Activated naive CD8-positive, alpha-beta T cell treated with anti-CD3 and anti-CD28 coated beads for 36 hours (primary cell): Measurements from ENCODE around the gene SLC9A8. TPM values are rescaled to one million over a fixed set of nuclear protein-coding genes. Genes with fewer than 3 reads are reported as not detected.
"Not testable (repeated sequence)": the region's sequence is repeated elsewhere in the genome, so short reads cannot be mapped to it uniquely, and the experiment has no call there.

Source experiments
- DNase-seq: peaks from one replicate; pipeline ENCODE4 v3.0.0; 2021
- H3K27ac Mint-ChIP-seq: one replicate; pipeline ENCODE4 v1.8.0; 2022; ENCODE audit warnings: mild to moderate bottlenecking, moderate library complexity, mixed read lengths
- H3K27me3 Mint-ChIP-seq: one replicate; pipeline ENCODE4 v1.8.0; 2022; ENCODE audit warnings: mild to moderate bottlenecking, mixed read lengths
- H3K36me3 Mint-ChIP-seq: one replicate; pipeline ENCODE4 v1.8.0; 2021; ENCODE audit warnings: mild to moderate bottlenecking, mixed read lengths
- H3K4me1 Mint-ChIP-seq: one replicate; pipeline ENCODE4 v1.8.0; 2021; ENCODE audit warnings: mixed read lengths
- H3K4me3 Mint-ChIP-seq: one replicate; pipeline ENCODE4 v1.8.0; 2022; ENCODE audit warnings: mild to moderate bottlenecking, moderate library complexity, mixed read lengths
- H3K9me3 Mint-ChIP-seq: one replicate; pipeline ENCODE4 v1.8.0; 2022; ENCODE audit warnings: mixed read lengths
- total RNA-seq, 2 experiments: library from RNA; stranded (reverse); gene quantifications; one replicate each; pipeline ENCODE4 v1.2.3, GENCODE V29; 2021

The SLC9A8 gene
- total RNA-seq, 2 experiments from 2014 or later = 9.9 to 10.9 TPM

GRCh38 chr20:49893242-49894072 lies 80.8 kb downstream of the SLC9A8 start:
- no peak for DNase-seq
- H3K9me3 Mint-ChIP-seq = no peaks in the 10 kb centered on the region

GRCh38 chr20:49894073-49894470 lies 81.4 kb downstream of the SLC9A8 start:
- no peaks in the 10 kb centered on the region for H3K9me3 Mint-ChIP-seq
- no peaks in the 10 kb centered on the region for H3K27me3 Mint-ChIP-seq
- no peaks in the 10 kb centered on the region for H3K36me3 Mint-ChIP-seq
- peaks cover 13% of the 10 kb centered on the region for H3K4me1 Mint-ChIP-seq
- DNase-seq = no peak
- no peak overlapping the region for H3K4me3 Mint-ChIP-seq
- H3K27ac Mint-ChIP-seq = peak overlapping the region; percentile 49

More at GRCh38 chr20:49893242-49894072, 80.8 kb downstream of the SLC9A8 start:
- H3K4me1 Mint-ChIP-seq = peaks cover 13% of the 10 kb centered on the region
- H3K4me3 Mint-ChIP-seq = no peak overlapping the region
- H3K27me3 Mint-ChIP-seq = no peaks in the 10 kb centered on the region
- H3K27ac Mint-ChIP-seq = peak overlapping the region; percentile 49
- peaks cover 2% of the 10 kb centered on the region for H3K36me3 Mint-ChIP-seq

DNA sequence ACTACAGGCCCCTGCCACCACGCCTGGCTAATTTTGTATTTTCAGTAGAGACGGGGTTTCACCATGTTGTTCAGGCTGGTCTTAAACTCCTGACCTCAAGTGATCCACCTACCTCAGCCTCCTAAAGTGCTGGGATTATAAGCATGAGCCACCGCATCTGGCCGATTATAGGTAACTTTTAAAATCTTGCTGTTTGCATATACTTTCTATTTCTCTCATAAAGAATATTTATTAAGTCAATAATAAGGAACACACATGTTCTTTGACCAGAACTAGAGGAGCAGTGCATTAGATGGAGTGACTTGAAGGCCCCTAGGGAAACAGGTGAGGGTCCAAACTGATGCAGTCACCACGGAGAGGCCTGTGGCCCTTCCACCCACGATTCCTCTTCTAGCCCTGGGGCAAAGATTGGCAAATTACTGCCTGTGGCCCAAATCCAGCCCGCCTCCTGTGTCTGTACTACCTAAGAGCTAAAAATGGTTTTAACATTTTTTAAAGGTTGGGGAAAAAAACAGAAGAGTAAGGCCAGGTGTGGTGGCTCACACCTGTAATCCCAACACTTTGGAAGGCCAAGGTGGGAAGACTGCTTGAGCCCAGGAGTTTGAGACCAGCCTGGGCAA lies 83.0 kb downstream of the SLC9A8 start:
- not testable (repeated sequence) for H3K9me3 Mint-ChIP-seq, H3K27me3 Mint-ChIP-seq, DNase-seq, H3K4me3 Mint-ChIP-seq, H3K27ac Mint-ChIP-seq, H3K36me3 Mint-ChIP-seq
- H3K4me1 Mint-ChIP-seq = peaks cover 13% of the 10 kb centered on the region

DNA sequence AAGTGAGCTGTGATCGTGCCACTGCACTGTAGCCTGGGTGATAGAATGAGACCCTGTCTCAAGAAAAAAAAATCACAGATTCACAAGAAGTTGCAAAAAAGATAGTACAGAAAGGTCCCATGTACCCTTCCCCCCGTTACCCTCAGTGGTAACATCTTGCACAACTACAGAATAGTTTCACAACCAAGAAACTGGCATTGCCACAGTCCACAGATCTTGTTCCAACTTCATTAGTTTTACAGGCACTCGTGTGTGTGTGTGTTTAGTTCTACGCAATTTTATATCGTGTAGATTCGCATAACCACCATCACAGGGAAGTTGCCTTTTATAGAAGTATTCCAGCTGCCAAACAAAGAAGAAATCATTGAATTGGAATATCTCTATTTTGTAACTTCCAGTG lies 83.6 kb downstream of the SLC9A8 start:
- H3K4me3 Mint-ChIP-seq = no peak overlapping the region
- H3K36me3 Mint-ChIP-seq = no peaks in the 10 kb centered on the region
- DNase-seq = no peak
- peaks cover 13% of the 10 kb centered on the region for H3K4me1 Mint-ChIP-seq
- H3K27ac Mint-ChIP-seq = no peak overlapping the region
- H3K27me3 Mint-ChIP-seq = no peaks in the 10 kb centered on the region
- no peaks in the 10 kb centered on the region for H3K9me3 Mint-ChIP-seq

GRCh38 chr20:49899541-49900383 lies 87.1 kb downstream of the SLC9A8 start:
- DNase-seq = no peak
- H3K4me3 Mint-ChIP-seq = no peak overlapping the region
- H3K27me3 Mint-ChIP-seq = no peaks in the 10 kb centered on the region
- no peaks in the 10 kb centered on the region for H3K4me1 Mint-ChIP-seq
- H3K36me3 Mint-ChIP-seq = peaks cover under 1% of the 10 kb centered on the region
- no peaks in the 10 kb centered on the region for H3K9me3 Mint-ChIP-seq
- H3K27ac Mint-ChIP-seq = no peak overlapping the region

GRCh38 chr20:49901588-49901987 lies 89.0 kb downstream of the SLC9A8 start:
- H3K27ac Mint-ChIP-seq = no peak overlapping the region
- H3K4me3 Mint-ChIP-seq = no peak overlapping the region
- no peak for DNase-seq
- no peaks in the 10 kb centered on the region for H3K27me3 Mint-ChIP-seq
- no peaks in the 10 kb centered on the region for H3K9me3 Mint-ChIP-seq
- H3K36me3 Mint-ChIP-seq = peaks cover 11% of the 10 kb centered on the region
- H3K4me1 Mint-ChIP-seq = no peaks in the 10 kb centered on the region

- Mint-ChIP-seq H3K9me3 (no peaks in the 10 kb centered on the region), H3K4me1 (no peaks in the 10 kb centered on the region), H3K27me3 (no peaks in the 10 kb centered on the region), H3K4me3 (no peak overlapping the region), H3K27ac (no peak overlapping the region), H3K36me3 (peaks cover 13% of the 10 kb centered on the region)
- DNase-seq = no peak
Measured at GRCh38 chr20:49904440-49905214, 92.0 kb downstream of the SLC9A8 start.

DNA sequence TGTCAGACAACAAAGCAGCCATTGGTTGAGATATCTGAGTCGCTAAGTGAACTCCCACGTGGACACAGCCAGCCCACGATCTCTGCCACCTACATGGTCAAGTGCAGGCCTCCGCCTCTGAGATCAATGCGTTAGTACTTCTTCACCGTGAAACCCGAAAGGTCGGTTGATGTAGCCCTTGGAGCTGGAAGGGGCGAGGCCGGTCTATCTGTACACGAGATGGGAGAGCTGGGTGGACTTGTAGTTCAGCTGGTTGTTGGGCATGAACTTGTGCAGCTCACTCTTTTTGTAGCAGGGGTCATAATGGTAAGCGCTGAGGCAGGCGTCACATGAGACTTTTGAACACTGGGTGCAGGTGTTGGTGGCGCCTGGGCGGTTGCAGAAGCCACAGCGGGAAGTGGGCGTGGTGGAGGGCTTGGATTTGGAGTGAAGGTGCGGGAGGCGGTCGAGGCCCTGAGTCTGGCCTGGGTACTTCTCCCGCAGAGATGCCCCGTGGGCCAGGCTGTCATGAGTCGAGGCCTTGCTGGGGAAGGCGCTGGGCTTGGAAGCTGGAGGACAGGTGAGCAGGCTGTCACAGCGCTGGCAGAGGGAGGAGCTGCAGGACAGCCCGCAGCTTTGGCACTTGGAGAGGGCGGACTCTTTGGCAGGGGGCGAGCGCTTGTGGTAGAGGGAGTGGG lies 92.9 kb downstream of the SLC9A8 start:
- no peak overlapping the region for H3K27ac Mint-ChIP-seq
- H3K36me3 Mint-ChIP-seq = peaks cover 13% of the 10 kb centered on the region
- DNase-seq = no peak
- H3K9me3 Mint-ChIP-seq = no peaks in the 10 kb centered on the region
- no peaks in the 10 kb centered on the region for H3K4me1 Mint-ChIP-seq
- H3K27me3 Mint-ChIP-seq = no peaks in the 10 kb centered on the region
- no peak overlapping the region for H3K4me3 Mint-ChIP-seq

DNA sequence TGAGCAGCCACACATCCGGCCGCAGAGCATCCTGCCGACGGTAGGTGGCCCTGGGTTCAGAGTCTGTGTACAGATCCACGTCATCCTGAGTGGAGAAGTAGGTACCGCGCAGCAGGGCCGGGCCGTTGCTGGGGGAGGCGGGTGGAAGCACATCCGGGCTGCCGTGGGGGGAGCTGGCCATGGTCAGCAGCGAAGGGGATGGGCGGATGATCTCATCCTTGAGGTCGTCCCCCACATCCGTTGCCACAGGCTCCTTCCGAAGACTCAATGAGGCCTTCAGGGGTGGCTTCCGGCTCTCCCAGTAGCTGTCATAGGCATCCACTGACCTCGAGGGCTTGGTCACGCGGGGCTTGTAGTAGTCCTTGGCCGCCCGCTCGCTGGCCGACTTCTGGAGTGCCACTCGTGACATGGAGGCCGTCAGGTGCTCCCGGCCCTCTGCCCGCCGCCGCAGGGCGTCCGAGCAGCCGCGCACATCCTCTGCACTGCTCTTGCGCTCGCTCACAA lies 93.5 kb downstream of the SLC9A8 start:
- H3K27me3 Mint-ChIP-seq = no peaks in the 10 kb centered on the region
- H3K4me1 Mint-ChIP-seq = no peaks in the 10 kb centered on the region
- H3K4me3 Mint-ChIP-seq = no peak overlapping the region
- no peaks in the 10 kb centered on the region for H3K9me3 Mint-ChIP-seq
- H3K27ac Mint-ChIP-seq = no peak overlapping the region
- H3K36me3 Mint-ChIP-seq = peaks cover 13% of the 10 kb centered on the region
- DNase-seq = no peak

DNA sequence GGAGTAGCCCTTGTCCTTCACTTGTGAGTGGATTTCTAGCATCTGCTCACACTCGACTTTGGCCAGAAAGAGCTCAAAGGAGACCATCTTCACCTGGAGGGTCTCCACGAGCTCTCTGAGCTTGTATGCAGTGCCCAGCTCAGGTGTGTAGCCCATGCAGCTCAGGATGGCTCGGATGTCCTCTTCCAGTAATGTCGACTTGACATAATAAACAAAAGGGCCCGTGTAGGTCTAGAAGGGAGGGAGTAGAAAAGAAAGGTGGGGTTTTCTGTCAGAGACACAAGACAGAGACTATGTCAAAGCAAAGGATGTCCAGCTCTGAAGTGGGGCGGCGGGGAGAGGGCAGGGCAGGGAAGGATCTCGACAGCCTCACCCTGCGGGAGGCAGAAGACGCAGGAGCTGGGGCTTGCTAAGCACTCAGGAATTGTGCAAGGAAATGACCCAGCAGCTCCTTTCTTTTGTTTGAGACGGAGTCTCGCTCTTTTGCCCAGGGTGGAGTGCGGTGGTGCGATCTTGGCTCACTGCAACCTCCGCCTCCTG lies 94.1 kb downstream of the SLC9A8 start:
- no peak for DNase-seq
- Mint-ChIP-seq H3K9me3 (no peaks in the 10 kb centered on the region), H3K4me3 (no peak overlapping the region), H3K36me3 (peaks cover 13% of the 10 kb centered on the region), H3K27me3 (no peaks in the 10 kb centered on the region), H3K4me1 (no peaks in the 10 kb centered on the region), H3K27ac (no peak overlapping the region)

- H3K4me1 Mint-ChIP-seq = peaks cover 3% of the 10 kb centered on the region
- H3K9me3 Mint-ChIP-seq = no peaks in the 10 kb centered on the region
- no peak overlapping the region for H3K4me3 Mint-ChIP-seq
- H3K36me3 Mint-ChIP-seq = peaks cover 13% of the 10 kb centered on the region
- H3K27ac Mint-ChIP-seq = no peak overlapping the region
- no peak for DNase-seq
- H3K27me3 Mint-ChIP-seq = no peaks in the 10 kb centered on the region
Measured at GRCh38 chr20:49907405-49908257, 95.0 kb downstream of the SLC9A8 start.

GRCh38 chr20:49908258-49908565 lies 95.6 kb downstream of the SLC9A8 start:
- H3K9me3 Mint-ChIP-seq = no peaks in the 10 kb centered on the region
- H3K36me3 Mint-ChIP-seq = peaks cover 13% of the 10 kb centered on the region
- no peak overlapping the region for H3K27ac Mint-ChIP-seq
- no peak overlapping the region for H3K4me3 Mint-ChIP-seq
- H3K27me3 Mint-ChIP-seq = no peaks in the 10 kb centered on the region
- DNase-seq = no peak
- peaks cover 9% of the 10 kb centered on the region for H3K4me1 Mint-ChIP-seq
